Stimulated activated CD8-positive, alpha-beta memory T cell treated with anti-CD3 and anti-CD28 coated beads, Interleukin-7, amount 100 ng/mL, for 1 hour (primary cell): ENCODE results near the gene DPH5.

Experiments used
- DNase-seq, 2 donors: peaks; one replicate each; pipeline ENCODE4 v3.0.0-alpha.2; 2020; ENCODE audit warnings: low read depth in 2 of 2

Gene DPH5

GRCh38 chr1:101030881-101031280 is 5.3 kb upstream of the DPH5 start:
- no peak for DNase-seq

- no peak for DNase-seq
Observed at GRCh38 chr1:101029184-101029583, 3.6 kb upstream of the DPH5 start.

GRCh38 chr1:101028466-101028865 is 2.9 kb upstream of the DPH5 start:
- DNase-seq, result no peak

GRCh38 chr1:101027194-101027772 is 1.7 kb upstream of the DPH5 start:
- DNase-seq, result no peak

GRCh38 chr1:101026430-101026788 is 825 bp upstream of the DPH5 start:
- no peak for DNase-seq

GRCh38 chr1:101025283-101025656 is 314 bp downstream of the DPH5 start:
- no peak for DNase-seq

- DNase-seq, result no peak
Observed at GRCh38 chr1:101022294-101022693, 3.3 kb downstream of the DPH5 start.

GRCh38 chr1:101017448-101017847 is 8.1 kb downstream of the DPH5 start:
- no peak for DNase-seq

- no peak for DNase-seq
Observed at GRCh38 chr1:101013776-101014175, 11.8 kb downstream of the DPH5 start.

- DNase-seq, result no peak
Observed at GRCh38 chr1:101008229-101008834, 17.3 kb downstream of the DPH5 start.

GRCh38 chr1:101006553-101006952 is 19.0 kb downstream of the DPH5 start:
- DNase-seq, result no peak

GRCh38 chr1:101005871-101006270 is 19.7 kb downstream of the DPH5 start:
- DNase-seq, result no peak

- no peak for DNase-seq
Observed at GRCh38 chr1:101005183-101005582, 20.4 kb downstream of the DPH5 start.

- DNase-seq, result no peak
Observed at GRCh38 chr1:101004670-101005069, 20.9 kb downstream of the DPH5 start.

- DNase-seq, result no peak
Observed at GRCh38 chr1:101004061-101004460, 21.5 kb downstream of the DPH5 start.

- no peak for DNase-seq
Observed at GRCh38 chr1:101003012-101003650, 22.5 kb downstream of the DPH5 start.

- no peak for DNase-seq
Observed at GRCh38 chr1:101002551-101002950, 23.0 kb downstream of the DPH5 start.

- no peak for DNase-seq
Observed at GRCh38 chr1:101000131-101000873, 25.3 kb downstream of the DPH5 start.

- no peak for DNase-seq
Observed at GRCh38 chr1:100998426-100998825, 27.2 kb downstream of the DPH5 start.

GRCh38 chr1:100995198-100995988 is 30.2 kb downstream of the DPH5 start:
- DNase-seq, result no peak

GRCh38 chr1:100989306-100990077 is 36.1 kb downstream of the DPH5 start:
- DNase-seq, result no peak
